ENCODE measurements around the gene MIPEP.

MIPEP gene

GRCh38 chr13:23685416-23685815, 203.8 kb downstream of the MIPEP start (continued):
- no peak for TF ChIP-seq PRDM4 (tag by site-specific recombination; IDR thresholded peaks at IDR 0.05)
- TF ChIP-seq ZNF221 (tag by site-specific recombination; IDR thresholded peaks at IDR 0.05; ENCODE audit: borderline replicate concordance), result no peak
- no peak for TF ChIP-seq MEIS1 (CRISPR knock-in tag; IDR thresholded peaks at IDR 0.05; ENCODE audit: borderline replicate concordance)
- TF ChIP-seq ZNF155 (tag by site-specific recombination; IDR thresholded peaks at IDR 0.05), result no peak
- TF ChIP-seq ZXDB (tag by site-specific recombination; IDR thresholded peaks at IDR 0.05), result no peak

- H3K9me3 ChIP-seq (ENCODE audit: control insufficient read depth, insufficient read depth, low read depth, low read length), result no peaks in the 10 kb centered on the region
- CTCF ChIA-PET, result no interaction called here
- TF ChIP-seq ZNF26 (tag by site-specific recombination; IDR thresholded peaks at IDR 0.05) (0 out of 2 replicates have a peak, but pooled peaks have one; percentile 27), ZNF654 (tag by site-specific recombination; IDR thresholded peaks at IDR 0.05; ENCODE audit: low read depth) (no peak), ZNF626 (tag by site-specific recombination; IDR thresholded peaks at IDR 0.05) (no peak), ZNF560 (tag by site-specific recombination; IDR thresholded peaks at IDR 0.05; ENCODE audit: borderline replicate concordance) (no peak), KLF1 (tag by site-specific recombination; IDR thresholded peaks at IDR 0.05) (no peak), ZSCAN16 (tag by site-specific recombination; IDR thresholded peaks at IDR 0.05) (no peak), ZNF514 (tag by site-specific recombination; IDR thresholded peaks at IDR 0.05) (no peak), ZIC2 (tag by site-specific recombination; IDR thresholded peaks at IDR 0.05) (no peak), ZNF513 (tag by site-specific recombination; IDR thresholded peaks at IDR 0.05) (no peak), ZNF670 (tag by site-specific recombination; IDR thresholded peaks at IDR 0.05; ENCODE audit: low read depth) (no peak), SP7 (tag by site-specific recombination; IDR thresholded peaks at IDR 0.05) (no peak), ZSCAN23 (tag by site-specific recombination; IDR thresholded peaks at IDR 0.05) (no peak), ZNF184 (tag by site-specific recombination; IDR thresholded peaks at IDR 0.05) (no peak), MYNN (tag by site-specific recombination; IDR thresholded peaks at IDR 0.05; ENCODE audit: borderline replicate concordance) (no peak), SETDB1 (IDR thresholded peaks at IDR 0.05; ENCODE audit: insufficient read length, low read length) (peak; percentile 98)
- no peaks in the 10 kb centered on the region for H3K4me1 ChIP-seq (ENCODE audit: control insufficient read depth, insufficient read depth, low read length)
- no peak overlapping the region for H3K27ac ChIP-seq (ENCODE audit: extremely low read depth, low read depth, low read length)
- H3K4me3 ChIP-seq (ENCODE audit: low read depth, low read length), result no peak overlapping the region
- H3K36me3 ChIP-seq (ENCODE audit: control insufficient read depth in 2 of 2, insufficient read depth in 1 of 2, low read length in 2 of 2), result no peaks in the 10 kb centered on the region
- POLR2A ChIA-PET, result no interaction called here
These were observed 204.6 kb downstream of the MIPEP start for GRCh38 chr13:23684647-23685046.

- Histone ChIP-seq H3K9me3 (ENCODE audit: control insufficient read depth, insufficient read depth, low read depth, low read length) (no peaks in the 10 kb centered on the region), H3K36me3 (ENCODE audit: control insufficient read depth in 2 of 2, insufficient read depth in 1 of 2, low read length in 2 of 2) (no peaks in the 10 kb centered on the region), H3K4me3 (ENCODE audit: low read depth, low read length) (no peak overlapping the region), H3K4me1 (ENCODE audit: control insufficient read depth, insufficient read depth, low read length) (no peaks in the 10 kb centered on the region), H3K27ac (ENCODE audit: extremely low read depth, low read depth, low read length) (no peak overlapping the region)
- ChIA-PET CTCF (no interaction called here), POLR2A (no interaction called here)
- TF ChIP-seq ZNF175 (tag by site-specific recombination; IDR thresholded peaks at IDR 0.05) (no peak), ZNF677 (tag by site-specific recombination; IDR thresholded peaks at IDR 0.05) (no peak), ZNF37A (tag by site-specific recombination; IDR thresholded peaks at IDR 0.05) (no peak), ZBTB8A (tag by site-specific recombination; IDR thresholded peaks at IDR 0.05) (no peak), TRIM28 (IDR thresholded peaks at IDR 0.05; ENCODE audit: borderline replicate concordance, low read length) (no peak), ZNF302 (tag by site-specific recombination; IDR thresholded peaks at IDR 0.05; ENCODE audit: low read depth) (no peak), ZNF10 (tag by site-specific recombination; IDR thresholded peaks at IDR 0.05) (no peak), ZNF266 (tag by site-specific recombination; IDR thresholded peaks at IDR 0.05; ENCODE audit: low read depth) (no peak)
These were observed 206.1 kb downstream of the MIPEP start for GRCh38 chr13:23683084-23683483.

All from HEK293 (cell line).